Fibroblast of pulmonary artery (primary cell): ENCODE measurements around the gene ROBO4.

Source experiments
- DNase-seq: peaks from one replicate; pipeline ENCODE4 v3.0.0-alpha.2; 2010; ENCODE audit warnings: low read depth
- H3K4me3 ChIP-seq: replicated peaks from 2 replicates; pipeline ENCODE4 v1.5.1; 2011; ENCODE audit warnings: low read depth, mild to moderate bottlenecking, control low read depth, low read length, moderate library complexity
- CTCF ChIP-seq: IDR thresholded peaks from 2 replicates; pipeline ENCODE4 v1.5.1; 2011; ENCODE audit warnings: mild to moderate bottlenecking, control low read depth, low read length, inconsistent platforms; ENCODE audit errors: missing control alignments

Gene ROBO4

DNA sequence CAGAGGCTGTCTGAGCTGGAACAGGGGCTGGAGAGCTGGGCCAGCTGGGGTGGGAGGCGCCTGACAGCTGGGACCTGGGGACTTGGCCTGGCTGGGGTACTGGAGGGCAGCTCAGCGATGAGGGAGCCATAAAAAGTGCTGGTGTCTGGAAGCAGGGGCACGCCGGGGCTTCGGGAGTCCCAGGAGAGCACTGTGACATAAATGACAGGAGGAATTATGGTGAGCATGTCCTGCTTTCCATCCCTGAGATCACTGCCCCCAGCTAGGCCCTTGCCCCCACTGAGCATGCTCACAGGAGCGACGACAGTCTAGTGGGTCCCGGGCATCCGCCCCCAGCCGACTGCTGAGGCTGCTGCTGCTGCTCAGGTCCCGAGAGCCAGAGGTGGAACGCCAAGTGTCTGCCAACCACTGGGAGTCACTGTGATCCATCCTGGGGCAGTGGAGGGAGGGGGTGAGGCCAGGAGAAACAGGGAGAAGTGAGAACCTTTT, 6.2 kb downstream of the ROBO4 start:
- TF ChIP-seq CTCF: no peak
- H3K4me3 ChIP-seq: no peak overlapping the region
- DNase-seq: no peak

DNA sequence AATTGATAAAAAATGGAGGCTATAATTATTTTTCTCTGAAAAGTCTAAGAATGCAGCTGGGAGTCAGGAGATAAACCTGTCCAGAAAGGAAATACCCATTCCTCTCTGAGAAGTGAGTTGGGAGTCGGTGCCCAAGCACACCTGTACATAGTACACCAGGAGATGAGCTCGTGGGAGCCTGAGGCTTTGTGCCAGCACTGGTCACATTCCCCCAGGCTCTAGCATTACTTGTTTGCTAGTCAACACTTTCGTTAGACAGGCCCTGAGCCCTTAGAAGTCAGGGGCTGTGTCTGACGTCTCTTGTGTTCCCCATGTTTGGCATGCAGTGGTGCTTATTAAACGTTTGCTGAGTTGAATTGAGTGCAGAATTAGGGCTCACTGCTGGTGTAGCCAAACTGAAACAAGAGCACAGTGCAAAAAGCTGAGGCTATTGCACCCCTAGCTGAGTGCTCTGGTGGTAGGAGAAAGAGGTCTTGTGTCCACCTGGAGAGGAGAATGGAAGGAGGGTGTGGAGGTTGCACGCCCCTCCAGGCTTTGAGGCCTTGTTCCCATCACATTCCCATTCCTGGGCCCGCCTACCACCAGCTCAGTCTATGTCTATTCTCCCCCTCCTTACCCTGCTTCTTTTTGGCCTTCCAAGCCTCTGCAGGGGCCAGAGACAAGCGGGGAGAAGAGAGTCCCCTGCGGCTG, 6.8 kb downstream of the ROBO4 start:
- no peak overlapping the region for H3K4me3 ChIP-seq
- no peak for DNase-seq
- no peak for TF ChIP-seq CTCF

DNA sequence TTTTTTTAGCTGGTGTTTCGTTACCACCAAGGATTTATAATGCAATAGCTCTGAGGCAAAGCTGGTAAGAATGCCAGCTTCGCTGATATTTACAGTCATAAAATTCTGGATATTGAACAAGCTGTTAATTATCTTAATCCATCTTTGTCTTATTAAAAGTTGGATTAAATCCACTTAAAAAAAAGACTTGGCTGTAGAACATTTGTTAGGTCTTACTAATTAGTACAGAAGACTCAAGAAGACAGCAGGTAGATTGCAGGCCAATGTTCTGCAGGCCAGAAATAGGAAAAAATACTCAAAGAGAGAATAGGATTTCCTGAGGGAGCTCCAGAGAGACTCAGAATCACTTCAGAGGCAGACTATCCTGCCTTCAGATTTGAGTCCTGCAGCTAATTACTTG, 7.5 kb downstream of the ROBO4 start:
- DNase-seq: no peak
- TF ChIP-seq CTCF: no peak

GRCh38 chr11:124889191-124890091, 8.2 kb downstream of the ROBO4 start:
- no peak for TF ChIP-seq CTCF
- no peak for DNase-seq
- H3K4me3 ChIP-seq: no peak overlapping the region

More for the DNA sequence above, 7.5 kb downstream of the ROBO4 start:
- no peak overlapping the region for H3K4me3 ChIP-seq

- TF ChIP-seq CTCF: no peak
- H3K4me3 ChIP-seq: no peak overlapping the region
- no peak for DNase-seq
Measured at GRCh38 chr11:124887667-124888013, 10.0 kb downstream of the ROBO4 start.

GRCh38 chr11:124886978-124887666, 10.5 kb downstream of the ROBO4 start:
- H3K4me3 ChIP-seq: no peak overlapping the region
- TF ChIP-seq CTCF: no peak
- DNase-seq: no peak
